H1 (cell line): ENCODE data around the gene ABCC4. TPM values are rescaled to one million over a fixed set of nuclear protein-coding genes. Genes with fewer than 3 reads are reported as not detected.

ENCODE experiments used
- CTCF ChIA-PET: fragments of 300-600 bp; sonication (Branson Sonifier 250); formaldehyde crosslinking; loops from one replicate; lab custom pipeline; 2021; ENCODE audit not compliant: partially characterized antibody; lab: Charles Lee
- POLR2A ChIA-PET: fragments of 300-600 bp; sonication (Branson Sonifier 250); formaldehyde crosslinking; loops from one replicate; lab custom pipeline; 2021; ENCODE audit warnings: inconsistent platforms; ENCODE audit not compliant: partially characterized antibody; lab: Charles Lee
- DNase-seq, 2 experiments: peaks; one replicate each; pipeline versions ENCODE4 v3.0.0 to v3.0.0-alpha.2; 2010 to 2022; ENCODE audit warnings: low spot score in 2 of 2, low read depth in 1 of 2, mixed read lengths in 1 of 2
- FAIRE-seq: peaks from 2 replicates; lab custom pipeline; 2011; peaks lifted over from hg19 to GRCh38; lab: Jason Lieb, UNC
- H2AFZ ChIP-seq: 2 replicates; pipeline ENCODE4 v1.8.1; 2012; ENCODE audit warnings: low read length, inconsistent platforms
- H2AK5ac ChIP-seq: 2 replicates; pipeline ENCODE4 v1.6.1; 2013; ENCODE audit warnings: low read depth, low read length
- H2BK120ac ChIP-seq: replicated peaks from 2 replicates; pipeline ENCODE3; 2013; ENCODE audit warnings: low read depth, low read length, inconsistent platforms
- H2BK12ac ChIP-seq: 2 replicates; pipeline ENCODE4 v1.6.1; 2013; ENCODE audit warnings: low read depth, low read length
- H2BK15ac ChIP-seq: 2 replicates; pipeline ENCODE4 v1.6.1; 2013; ENCODE audit warnings: low read length
- H2BK20ac ChIP-seq: 2 replicates; pipeline ENCODE4 v1.6.1; 2013; ENCODE audit warnings: low read length
- H2BK5ac ChIP-seq: 2 replicates; pipeline ENCODE4 v1.6.1; 2013; ENCODE audit warnings: low read depth, low read length
- H3K14ac ChIP-seq: 2 replicates; pipeline ENCODE4 v1.6.1; 2013; ENCODE audit warnings: inconsistent platforms; ENCODE audit not compliant: insufficient read length
- H3K18ac ChIP-seq: 2 replicates; pipeline ENCODE4 v1.6.1; 2013; ENCODE audit warnings: low read length; ENCODE audit errors: extremely low read depth
- H3K23ac ChIP-seq: 2 replicates; pipeline ENCODE4 v1.6.1; 2013; ENCODE audit warnings: inconsistent platforms; ENCODE audit not compliant: insufficient read length
- H3K23me2 ChIP-seq: 2 replicates; pipeline ENCODE4 v1.6.1; 2013; ENCODE audit warnings: low read depth, low read length
- H3K27ac ChIP-seq: 2 replicates; pipeline ENCODE4 v1.6.1; 2011; ENCODE audit warnings: low read depth, low read length, inconsistent platforms
- H3K27me3 ChIP-seq, 4 experiments: replicated peaks in 1 of 4; 1 replicate in 1 of 4; 2 replicates in 3 of 4; pipeline versions ENCODE4 v1.6.1 to v1.8.1; 2011 to 2013; ENCODE audit warnings: low read length in 3 of 4, mild to moderate bottlenecking in 3 of 4, inconsistent platforms in 2 of 4, mixed read lengths in 2 of 4, moderate library complexity in 1 of 4; ENCODE audit not compliant: control insufficient read depth in 3 of 4, insufficient read depth in 3 of 4; ENCODE audit errors: extremely low read depth in 1 of 4
- H3K36me3 ChIP-seq, 4 experiments: 2 replicates each; pipeline versions ENCODE4 v1.6.1 to v1.8.1; 2011 to 2013; ENCODE audit warnings: mild to moderate bottlenecking in 4 of 4, low read length in 3 of 4, moderate library complexity in 2 of 4, control low read depth in 1 of 4, inconsistent platforms in 1 of 4; ENCODE audit not compliant: insufficient read depth in 4 of 4, control insufficient read depth in 2 of 4
- H3K4ac ChIP-seq: replicated peaks from 2 replicates; pipeline ENCODE3; 2013; ENCODE audit warnings: low read length, low read depth, mixed read lengths, inconsistent platforms; ENCODE audit not compliant: insufficient read length
- H3K4me1 ChIP-seq, 4 experiments: replicated peaks in 1 of 4; 1 replicate in 1 of 4; 2 replicates in 3 of 4; pipeline versions ENCODE4 v1.6.1 to v1.8.1; 2011 to 2013; ENCODE audit warnings: low read length in 3 of 4, inconsistent platforms in 2 of 4, mixed read lengths in 1 of 4; ENCODE audit not compliant: insufficient read depth in 4 of 4, control insufficient read depth in 3 of 4
- H3K4me2 ChIP-seq, 2 experiments: 2 replicates each; pipeline versions ENCODE4 v1.6.1 to v1.8.1; 2011 to 2013; ENCODE audit warnings: low read depth in 2 of 2, low read length in 2 of 2, control low read depth in 1 of 2, inconsistent platforms in 1 of 2, mild to moderate bottlenecking in 1 of 2; ENCODE audit not compliant: insufficient read depth in 1 of 2
- H3K4me3 ChIP-seq, 4 experiments: fragments of 200-600, 300-600 bp in 1 of 4; sonication (generic), shearing (Covaris generic), sonication (Bioruptor Twin) in 1 of 4; 2 replicates each; pipeline versions ENCODE4 v1.5.1 to v1.8.1; 2011 to 2016; ENCODE audit warnings: low read length in 4 of 4, low read depth in 3 of 4, control low read depth in 2 of 4, inconsistent platforms in 2 of 4, mild to moderate bottlenecking in 2 of 4, mixed read lengths in 1 of 4, moderate library complexity in 1 of 4; ENCODE audit not compliant: insufficient read depth in 2 of 4; ENCODE audit errors: extremely low read depth in 1 of 4
- H3K56ac ChIP-seq: replicated peaks from 2 replicates; pipeline ENCODE3; 2013; ENCODE audit warnings: low read depth, mild to moderate bottlenecking, mixed read lengths, low read length, inconsistent platforms; ENCODE audit not compliant: insufficient read length
- H3K79me1 ChIP-seq: 2 replicates; pipeline ENCODE4 v1.6.1; 2013; ENCODE audit warnings: low read depth, low read length, control low read depth
- H3K79me2 ChIP-seq, 2 experiments: 2 replicates each; pipeline versions ENCODE4 v1.6.1 to v1.8.1; 2012 to 2013; ENCODE audit warnings: low read length in 2 of 2, mild to moderate bottlenecking in 2 of 2, inconsistent platforms in 1 of 2; ENCODE audit not compliant: insufficient read depth in 2 of 2, control insufficient read depth in 1 of 2
- H3K9ac ChIP-seq, 4 experiments: replicated peaks in 1 of 4; 1 replicate in 1 of 4; 2 replicates in 3 of 4; pipeline versions ENCODE4 v1.6.1 to v1.8.1; 2011 to 2013; ENCODE audit warnings: low read depth in 3 of 4, low read length in 3 of 4, control low read depth in 2 of 4, mild to moderate bottlenecking in 2 of 4, moderate library complexity in 2 of 4, inconsistent platforms in 1 of 4; ENCODE audit errors: extremely low read depth in 1 of 4
- H3K9me3 ChIP-seq, 2 experiments: 2 replicates each; pipeline versions ENCODE4 v1.6.1 to v1.8.1; 2012 to 2013; ENCODE audit warnings: mild to moderate bottlenecking in 2 of 2, moderate library complexity in 2 of 2, control low read depth in 1 of 2, inconsistent platforms in 1 of 2, low read depth in 1 of 2, low read length in 1 of 2, mixed read lengths in 1 of 2; ENCODE audit not compliant: insufficient read depth in 2 of 2
- H4K20me1 ChIP-seq, 2 experiments: replicated peaks in 1 of 2; 2 replicates each; pipeline versions ENCODE3 to v1.8.1; 2011 to 2013; ENCODE audit warnings: inconsistent platforms in 2 of 2, low read length in 2 of 2, mild to moderate bottlenecking in 1 of 2; ENCODE audit not compliant: insufficient read depth in 2 of 2, control insufficient read depth in 1 of 2
- H4K5ac ChIP-seq: 2 replicates; pipeline ENCODE4 v1.6.1; 2013; ENCODE audit warnings: low read length, low read depth, mixed read lengths, inconsistent platforms; ENCODE audit not compliant: insufficient read length
- H4K8ac ChIP-seq: 2 replicates; pipeline ENCODE4 v1.8.0; 2013; ENCODE audit warnings: mild to moderate bottlenecking, moderate library complexity, low read length, inconsistent platforms; ENCODE audit not compliant: insufficient read depth; ENCODE audit errors: extremely low read depth
- H4K91ac ChIP-seq: replicated peaks from 2 replicates; pipeline ENCODE3; 2013; ENCODE audit warnings: low read length, mixed read lengths, inconsistent platforms; ENCODE audit not compliant: insufficient read length
- WGBS, 2 experiments: shearing (Covaris generic) in 1 of 2; methylation state at CpG; one replicate each; pipeline versions ENCODE4 v1.1.6 to v1.1.7; 2013 to 2015; ENCODE audit warnings: low lambda C conversion rate in 2 of 2, mixed read lengths in 2 of 2, inconsistent platforms in 1 of 2, low coverage in 1 of 2, missing lambda C conversion rate in 1 of 2; ENCODE audit not compliant: insufficient replicate concordance in 2 of 2, insufficient coverage in 1 of 2, insufficient read length in 1 of 2; ENCODE audit errors: extremely low coverage in 1 of 2, missing lambda C conversion rate in 1 of 2; 5-methylcytosine and 5-hydroxymethylcytosine counted together
- polyA plus RNA-seq, 7 experiments: library from polyadenylated mRNA; depleted of rRNA in 3 of 7; stranded (reverse) in 5 of 7; unstranded in 2 of 7; fragments of >200 nt in 5 of 7; fragments of 200-250 nt in 2 of 7; gene quantifications; 1 replicate in 5 of 7; 2 replicates in 1 of 7; 4 replicates in 1 of 7; pipeline versions ENCODE4 v1.2.1 to v1.2.3, GENCODE V29; 2011 to 2013; ENCODE audit warnings: missing spikeins in 2 of 7, mixed read lengths in 2 of 7
- total RNA-seq: library from RNA; stranded (reverse); fragmentation: NEBNext Ultra II Directional; extraction: Animal tissue kit (Norgen Biotek cat#: 25700); gene quantifications from 2 replicates; pipeline ENCODE4 v1.2.1, GENCODE V29; 2021
- TF ChIP-seq, protein P1 (sequence below): fragments of 300-600 bp; sonication (generic); IDR thresholded peaks from 2 replicates; pipeline ENCODE4 v1.7.1; 2012; ENCODE audit warnings: low read length, moderate library complexity, mild to moderate bottlenecking, inconsistent platforms; ENCODE audit not compliant: insufficient replicate concordance

ABCC4 gene
- total and polyA plus RNA-seq, 2 of the 8 experiments (the other 6 are each of a cell fraction or from before 2014, with no cell fraction given), result 4.0 to 14.1 TPM

- Histone ChIP-seq H4K5ac (no peak overlapping the region), H2BK20ac (no peak overlapping the region), H3K4me2 (no peak overlapping the region), H3K4me3 (no peak overlapping the region), H3K18ac (no peak overlapping the region), H2BK15ac (no peak overlapping the region), H4K20me1 (no peaks in the 10 kb centered on the region), H4K91ac (no peak overlapping the region), H2BK5ac (no peak overlapping the region), H3K23me2 (no peaks in the 10 kb centered on the region), H3K4me1 (no peaks in the 10 kb centered on the region), H4K8ac (no peak overlapping the region), H2BK12ac (no peak overlapping the region), H3K79me1 (no peaks in the 10 kb centered on the region), H2BK120ac (no peak overlapping the region), H3K9ac (no peak overlapping the region), H3K56ac (no peak overlapping the region), H2AK5ac (no peak overlapping the region), H3K27ac (no peak overlapping the region), H3K23ac (no peak overlapping the region), H3K79me2 (no peaks in the 10 kb centered on the region), H2AFZ (no peak overlapping the region), H3K14ac (no peak overlapping the region), H3K9me3 (no peaks in the 10 kb centered on the region), H3K27me3 (no peaks in the 10 kb centered on the region), H3K4ac (no peak overlapping the region), H3K36me3 (no peaks in the 10 kb centered on the region)
- WGBS, 2 experiments, result 98% methylated on average over 5 of the region's 6 CpGs; no CpG with 5 or more reads in 1 of the 2 experiments
- ChIA-PET CTCF (no interaction called here), POLR2A (no interaction called here)
- FAIRE-seq, result no peak
- no peak for DNase-seq
- TF ChIP-seq, protein P1, sequence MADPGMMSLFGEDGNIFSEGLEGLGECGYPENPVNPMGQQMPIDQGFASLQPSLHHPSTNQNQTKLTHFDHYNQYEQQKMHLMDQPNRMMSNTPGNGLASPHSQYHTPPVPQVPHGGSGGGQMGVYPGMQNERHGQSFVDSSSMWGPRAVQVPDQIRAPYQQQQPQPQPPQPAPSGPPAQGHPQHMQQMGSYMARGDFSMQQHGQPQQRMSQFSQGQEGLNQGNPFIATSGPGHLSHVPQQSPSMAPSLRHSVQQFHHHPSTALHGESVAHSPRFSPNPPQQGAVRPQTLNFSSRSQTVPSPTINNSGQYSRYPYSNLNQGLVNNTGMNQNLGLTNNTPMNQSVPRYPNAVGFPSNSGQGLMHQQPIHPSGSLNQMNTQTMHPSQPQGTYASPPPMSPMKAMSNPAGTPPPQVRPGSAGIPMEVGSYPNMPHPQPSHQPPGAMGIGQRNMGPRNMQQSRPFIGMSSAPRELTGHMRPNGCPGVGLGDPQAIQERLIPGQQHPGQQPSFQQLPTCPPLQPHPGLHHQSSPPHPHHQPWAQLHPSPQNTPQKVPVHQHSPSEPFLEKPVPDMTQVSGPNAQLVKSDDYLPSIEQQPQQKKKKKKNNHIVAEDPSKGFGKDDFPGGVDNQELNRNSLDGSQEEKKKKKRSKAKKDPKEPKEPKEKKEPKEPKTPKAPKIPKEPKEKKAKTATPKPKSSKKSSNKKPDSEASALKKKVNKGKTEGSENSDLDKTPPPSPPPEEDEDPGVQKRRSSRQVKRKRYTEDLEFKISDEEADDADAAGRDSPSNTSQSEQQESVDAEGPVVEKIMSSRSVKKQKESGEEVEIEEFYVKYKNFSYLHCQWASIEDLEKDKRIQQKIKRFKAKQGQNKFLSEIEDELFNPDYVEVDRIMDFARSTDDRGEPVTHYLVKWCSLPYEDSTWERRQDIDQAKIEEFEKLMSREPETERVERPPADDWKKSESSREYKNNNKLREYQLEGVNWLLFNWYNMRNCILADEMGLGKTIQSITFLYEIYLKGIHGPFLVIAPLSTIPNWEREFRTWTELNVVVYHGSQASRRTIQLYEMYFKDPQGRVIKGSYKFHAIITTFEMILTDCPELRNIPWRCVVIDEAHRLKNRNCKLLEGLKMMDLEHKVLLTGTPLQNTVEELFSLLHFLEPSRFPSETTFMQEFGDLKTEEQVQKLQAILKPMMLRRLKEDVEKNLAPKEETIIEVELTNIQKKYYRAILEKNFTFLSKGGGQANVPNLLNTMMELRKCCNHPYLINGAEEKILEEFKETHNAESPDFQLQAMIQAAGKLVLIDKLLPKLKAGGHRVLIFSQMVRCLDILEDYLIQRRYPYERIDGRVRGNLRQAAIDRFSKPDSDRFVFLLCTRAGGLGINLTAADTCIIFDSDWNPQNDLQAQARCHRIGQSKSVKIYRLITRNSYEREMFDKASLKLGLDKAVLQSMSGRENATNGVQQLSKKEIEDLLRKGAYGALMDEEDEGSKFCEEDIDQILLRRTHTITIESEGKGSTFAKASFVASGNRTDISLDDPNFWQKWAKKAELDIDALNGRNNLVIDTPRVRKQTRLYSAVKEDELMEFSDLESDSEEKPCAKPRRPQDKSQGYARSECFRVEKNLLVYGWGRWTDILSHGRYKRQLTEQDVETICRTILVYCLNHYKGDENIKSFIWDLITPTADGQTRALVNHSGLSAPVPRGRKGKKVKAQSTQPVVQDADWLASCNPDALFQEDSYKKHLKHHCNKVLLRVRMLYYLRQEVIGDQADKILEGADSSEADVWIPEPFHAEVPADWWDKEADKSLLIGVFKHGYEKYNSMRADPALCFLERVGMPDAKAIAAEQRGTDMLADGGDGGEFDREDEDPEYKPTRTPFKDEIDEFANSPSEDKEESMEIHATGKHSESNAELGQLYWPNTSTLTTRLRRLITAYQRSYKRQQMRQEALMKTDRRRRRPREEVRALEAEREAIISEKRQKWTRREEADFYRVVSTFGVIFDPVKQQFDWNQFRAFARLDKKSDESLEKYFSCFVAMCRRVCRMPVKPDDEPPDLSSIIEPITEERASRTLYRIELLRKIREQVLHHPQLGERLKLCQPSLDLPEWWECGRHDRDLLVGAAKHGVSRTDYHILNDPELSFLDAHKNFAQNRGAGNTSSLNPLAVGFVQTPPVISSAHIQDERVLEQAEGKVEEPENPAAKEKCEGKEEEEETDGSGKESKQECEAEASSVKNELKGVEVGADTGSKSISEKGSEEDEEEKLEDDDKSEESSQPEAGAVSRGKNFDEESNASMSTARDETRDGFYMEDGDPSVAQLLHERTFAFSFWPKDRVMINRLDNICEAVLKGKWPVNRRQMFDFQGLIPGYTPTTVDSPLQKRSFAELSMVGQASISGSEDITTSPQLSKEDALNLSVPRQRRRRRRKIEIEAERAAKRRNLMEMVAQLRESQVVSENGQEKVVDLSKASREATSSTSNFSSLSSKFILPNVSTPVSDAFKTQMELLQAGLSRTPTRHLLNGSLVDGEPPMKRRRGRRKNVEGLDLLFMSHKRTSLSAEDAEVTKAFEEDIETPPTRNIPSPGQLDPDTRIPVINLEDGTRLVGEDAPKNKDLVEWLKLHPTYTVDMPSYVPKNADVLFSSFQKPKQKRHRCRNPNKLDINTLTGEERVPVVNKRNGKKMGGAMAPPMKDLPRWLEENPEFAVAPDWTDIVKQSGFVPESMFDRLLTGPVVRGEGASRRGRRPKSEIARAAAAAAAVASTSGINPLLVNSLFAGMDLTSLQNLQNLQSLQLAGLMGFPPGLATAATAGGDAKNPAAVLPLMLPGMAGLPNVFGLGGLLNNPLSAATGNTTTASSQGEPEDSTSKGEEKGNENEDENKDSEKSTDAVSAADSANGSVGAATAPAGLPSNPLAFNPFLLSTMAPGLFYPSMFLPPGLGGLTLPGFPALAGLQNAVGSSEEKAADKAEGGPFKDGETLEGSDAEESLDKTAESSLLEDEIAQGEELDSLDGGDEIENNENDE, result no peak
Measured at GRCh38 chr13:95335667-95336066, 34.4 kb upstream of the ABCC4 start.
